GM23338 (cell line): ENCODE data around the gene AKIRIN1. TPM values are rescaled to one million over a fixed set of nuclear protein-coding genes. Genes with fewer than 3 reads are reported as not detected.

Source experiments
- ATAC-seq: fragments of 200-7000 bp; cut with Tn5 transposase; 3 replicates; pipeline ENCODE4 v1.9.1; 2020
- DNase-seq: peaks from one replicate; pipeline ENCODE4 v3.0.0-alpha.2; 2015; ENCODE audit warnings: low spot score
- H2AFZ ChIP-seq: fragments of 200-600 bp; sonication (generic); 2 replicates; pipeline ENCODE4 v1.8.0; 2016; ENCODE audit warnings: antibody characterized with exemption, mild to moderate bottlenecking, moderate library complexity
- H3F3A ChIP-seq: fragments of 200-600 bp; sonication (generic); replicated peaks from 2 replicates; pipeline ENCODE4 v1.8.0; 2017; ENCODE audit warnings: antibody characterized with exemption, mixed run types, low read depth
- H3K27ac ChIP-seq: fragments of 200-600 bp; sonication (generic); 2 replicates; pipeline ENCODE4 v1.6.1; 2016; ENCODE audit warnings: low read depth
- H3K27me3 ChIP-seq: fragments of 200-600 bp; sonication (generic); 2 replicates; pipeline ENCODE4 v1.8.0; 2016; ENCODE audit warnings: mild to moderate bottlenecking, mixed run types, moderate library complexity; ENCODE audit not compliant: insufficient read depth
- H3K36me3 ChIP-seq: fragments of 200-600 bp; sonication (generic); 2 replicates; pipeline ENCODE4 v1.8.0; 2016; ENCODE audit warnings: mild to moderate bottlenecking; ENCODE audit not compliant: insufficient read depth
- H3K4me1 ChIP-seq: fragments of 200-600 bp; sonication (generic); 2 replicates; pipeline ENCODE4 v1.8.0; 2016; ENCODE audit warnings: mild to moderate bottlenecking, moderate library complexity; ENCODE audit not compliant: insufficient read depth
- H3K4me2 ChIP-seq: fragments of 200-600 bp; sonication (generic); 2 replicates; pipeline ENCODE4 v1.7.1; 2017; ENCODE audit warnings: mixed run types
- H3K4me3 ChIP-seq: fragments of 200-600 bp; sonication (generic); 2 replicates; pipeline ENCODE4 v1.6.1; 2016; ENCODE audit warnings: mixed run types
- H3K79me2 ChIP-seq: fragments of 200-600 bp; sonication (generic); replicated peaks from 2 replicates; pipeline ENCODE4 v1.8.0; 2017; ENCODE audit warnings: mild to moderate bottlenecking; ENCODE audit not compliant: insufficient read depth
- H3K9me2 ChIP-seq: fragments of 200-600 bp; sonication (generic); 2 replicates; pipeline ENCODE4 v1.8.0; 2017; ENCODE audit not compliant: insufficient read depth
- H4K20me1 ChIP-seq: fragments of 200-600 bp; sonication (generic); replicated peaks from 2 replicates; pipeline ENCODE4 v1.8.0; 2017; ENCODE audit warnings: mild to moderate bottlenecking; ENCODE audit not compliant: insufficient read depth
- H3K27ac Mint-ChIP-seq: 2 replicates; pipeline ENCODE4 v1.8.0; 2020; ENCODE audit warnings: inconsistent platforms, mild to moderate bottlenecking, moderate library complexity, mixed read lengths
- H3K27me3 Mint-ChIP-seq: 3 replicates; pipeline ENCODE4 v1.8.0; 2022; ENCODE audit warnings: low read depth, mild to moderate bottlenecking, moderate library complexity, mixed read lengths, inconsistent platforms; ENCODE audit not compliant: insufficient read depth, poor library complexity
- H3K36me3 Mint-ChIP-seq: 3 replicates; pipeline ENCODE4 v1.8.0; 2021; ENCODE audit warnings: low read depth, mild to moderate bottlenecking, inconsistent platforms, moderate library complexity, mixed read lengths
- H3K4me1 Mint-ChIP-seq: 3 replicates; pipeline ENCODE4 v1.8.0; 2020; ENCODE audit warnings: mild to moderate bottlenecking, inconsistent platforms, mixed read lengths
- H3K4me3 Mint-ChIP-seq: 3 replicates; pipeline ENCODE4 v1.8.0; 2021; ENCODE audit warnings: moderate library complexity, mild to moderate bottlenecking, inconsistent platforms, mixed read lengths
- H3K9me3 Mint-ChIP-seq: 3 replicates; pipeline ENCODE4 v1.8.0; 2020; ENCODE audit warnings: moderate library complexity, mild to moderate bottlenecking, inconsistent platforms, mixed read lengths
- CREB1 ChIP-seq: fragments of 250-450 bp; sonication (Bioruptor Pico); IDR thresholded peaks from 2 replicates; pipeline ENCODE4 v1.5.0; 2020; ENCODE audit warnings: low read depth, mild to moderate bottlenecking, moderate library complexity
- EZH2 ChIP-seq: fragments of 200-600 bp; sonication (generic); IDR thresholded peaks from one replicate; pipeline ENCODE4 v1.8.0; 2017; ENCODE audit warnings: antibody characterized with exemption, mild to moderate bottlenecking, low read depth; ENCODE audit not compliant: unreplicated experiment
- EZH2phosphoT487 ChIP-seq: fragments of 200-600 bp; sonication (generic); IDR thresholded peaks from one replicate; pipeline ENCODE4 v1.8.1; 2018; ENCODE audit warnings: antibody characterized with exemption; ENCODE audit not compliant: unreplicated experiment
- JUNB ChIP-seq: IDR thresholded peaks from one replicate; pipeline ENCODE4 v1.6.1; 2016; ENCODE audit warnings: antibody characterized with exemption; ENCODE audit not compliant: unreplicated experiment
- NANOG ChIP-seq: IDR thresholded peaks from 2 replicates; pipeline ENCODE4 v1.6.1; 2016; ENCODE audit warnings: antibody characterized with exemption, borderline replicate concordance
- POLR2AphosphoS5 ChIP-seq: IDR thresholded peaks from 2 replicates; pipeline ENCODE4 v1.6.1; 2016; ENCODE audit warnings: antibody characterized with exemption, low read depth
- STAT1 ChIP-seq: IDR thresholded peaks from one replicate; pipeline ENCODE4 v1.6.1; 2016; ENCODE audit warnings: antibody characterized with exemption; ENCODE audit not compliant: unreplicated experiment
- ZNF114 ChIP-seq: fragments of 250-450 bp; sonication (Bioruptor Pico); IDR thresholded peaks from 2 replicates; pipeline ENCODE4 v1.5.0; 2020; ENCODE audit warnings: mild to moderate bottlenecking, moderate library complexity
- ZNF331 ChIP-seq: fragments of 250-450 bp; sonication (Bioruptor Pico); IDR thresholded peaks from 2 replicates; pipeline ENCODE4 v1.5.0; 2020; ENCODE audit warnings: low read depth, mild to moderate bottlenecking, moderate library complexity
- polyA plus RNA-seq: library from polyadenylated mRNA; unstranded; fragments of >200 nt; fragmentation: Nextera tagmentation; extraction: Ambion mirVana; gene quantifications from 2 replicates; pipeline ENCODE4 v1.2.1, GENCODE V29; 2016
- total RNA-seq: library from RNA; depleted of rRNA; stranded (reverse); fragments of >200 nt; shearing (Covaris generic); gene quantifications from 2 replicates; pipeline ENCODE4 v1.2.3, GENCODE V29; 2014
- TF ChIP-seq, protein P1 (sequence below): IDR thresholded peaks from one replicate; pipeline ENCODE4 v1.6.1; 2018; ENCODE audit warnings: antibody characterized with exemption; ENCODE audit not compliant: unreplicated experiment
- TF ChIP-seq, protein P2 (sequence below): IDR thresholded peaks from 2 replicates; pipeline ENCODE4 v1.6.1; 2016; ENCODE audit warnings: antibody characterized with exemption
- TF ChIP-seq, protein P3 (sequence below): fragments of 250-450 bp; sonication (Bioruptor Pico); IDR thresholded peaks from 2 replicates; pipeline ENCODE4 v1.5.0; 2020; ENCODE audit warnings: mild to moderate bottlenecking, moderate library complexity
- TF ChIP-seq, protein P4 (sequence below), 2 experiments: fragments of 200-600 bp in 1 of 2; sonication (generic) in 1 of 2; conservative IDR thresholded peaks; 2 replicates each; pipeline versions ENCODE4 v1.5.1 to v1.6.1; 2016 to 2017; ENCODE audit warnings: antibody characterized with exemption in 2 of 2, low read depth in 2 of 2, mild to moderate bottlenecking in 2 of 2, moderate library complexity in 1 of 2

The AKIRIN1 gene
- total and polyA plus RNA-seq, 2 experiments from 2014 or later, result 162 to 254 TPM

DNA sequence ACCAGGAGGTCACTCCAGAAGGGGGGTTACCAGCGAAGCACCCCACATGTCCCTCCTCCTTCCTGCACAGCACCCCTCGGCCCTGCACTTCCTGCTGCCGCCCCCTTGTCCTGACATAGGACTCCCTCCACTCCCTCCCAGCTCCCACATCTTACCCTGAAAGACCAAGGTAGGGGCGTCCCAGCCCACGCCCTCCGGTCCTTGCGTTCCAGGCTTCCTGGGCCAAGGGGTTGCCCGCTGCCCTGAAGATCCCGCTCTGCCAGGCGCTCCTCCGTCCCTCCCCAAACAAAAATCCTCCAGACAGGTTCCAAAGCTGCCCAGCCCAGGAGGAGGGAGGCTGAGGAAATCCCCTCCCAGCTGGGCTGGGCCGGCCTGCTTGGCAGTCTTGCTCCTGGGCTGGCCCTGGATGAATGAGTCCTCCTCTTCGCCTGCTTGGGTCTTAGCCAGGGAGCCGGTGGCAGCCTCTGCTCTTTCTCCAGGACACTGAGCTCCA is 49.5 kb upstream of the AKIRIN1 start, which contains the start of gene RHBDL2:
Gene RHBDL2 (minus strand): TSS at position 304 of the 493 bp plus-strand sequence. CDS start 22,618 bp downstream, outside the sequence.
- Histone ChIP-seq H3F3A (no peaks in the 10 kb centered on the region), H4K20me1 (no peaks in the 10 kb centered on the region), H3K36me3 (no peaks in the 10 kb centered on the region), H3K27ac (no peak within 1 kb of the TSS), H3K79me2 (no peaks in the 10 kb centered on the region), H2AFZ (peak within 1 kb of the TSS; percentile 96), H3K4me3 (0 out of 2 replicates have a peak within 1 kb of the TSS, but pooled peaks have one; percentile 35), H3K9me2 (no peaks in the 10 kb centered on the region), H3K27me3 (no peaks in the 10 kb centered on the region), H3K4me1 (no peaks in the 10 kb centered on the region), H3K4me2 (peak within 1 kb of the TSS; percentile 71)
- peaks cover 12% of the 10 kb centered on the region for H3K4me1 Mint-ChIP-seq
- DNase-seq, result peak; percentile 32
- peak; percentile 89 for ATAC-seq
- H3K36me3 Mint-ChIP-seq, result no peaks in the 10 kb centered on the region
- H3K27me3 Mint-ChIP-seq, result peaks cover 9% of the 10 kb centered on the region
- no peak within 1 kb of the TSS for H3K27ac Mint-ChIP-seq
- no peaks in the 10 kb centered on the region; the same call in 2 of the 3 replicates for H3K9me3 Mint-ChIP-seq
- peak within 1 kb of the TSS; percentile 45 for H3K4me3 Mint-ChIP-seq
- TF ChIP-seq, protein P1, sequence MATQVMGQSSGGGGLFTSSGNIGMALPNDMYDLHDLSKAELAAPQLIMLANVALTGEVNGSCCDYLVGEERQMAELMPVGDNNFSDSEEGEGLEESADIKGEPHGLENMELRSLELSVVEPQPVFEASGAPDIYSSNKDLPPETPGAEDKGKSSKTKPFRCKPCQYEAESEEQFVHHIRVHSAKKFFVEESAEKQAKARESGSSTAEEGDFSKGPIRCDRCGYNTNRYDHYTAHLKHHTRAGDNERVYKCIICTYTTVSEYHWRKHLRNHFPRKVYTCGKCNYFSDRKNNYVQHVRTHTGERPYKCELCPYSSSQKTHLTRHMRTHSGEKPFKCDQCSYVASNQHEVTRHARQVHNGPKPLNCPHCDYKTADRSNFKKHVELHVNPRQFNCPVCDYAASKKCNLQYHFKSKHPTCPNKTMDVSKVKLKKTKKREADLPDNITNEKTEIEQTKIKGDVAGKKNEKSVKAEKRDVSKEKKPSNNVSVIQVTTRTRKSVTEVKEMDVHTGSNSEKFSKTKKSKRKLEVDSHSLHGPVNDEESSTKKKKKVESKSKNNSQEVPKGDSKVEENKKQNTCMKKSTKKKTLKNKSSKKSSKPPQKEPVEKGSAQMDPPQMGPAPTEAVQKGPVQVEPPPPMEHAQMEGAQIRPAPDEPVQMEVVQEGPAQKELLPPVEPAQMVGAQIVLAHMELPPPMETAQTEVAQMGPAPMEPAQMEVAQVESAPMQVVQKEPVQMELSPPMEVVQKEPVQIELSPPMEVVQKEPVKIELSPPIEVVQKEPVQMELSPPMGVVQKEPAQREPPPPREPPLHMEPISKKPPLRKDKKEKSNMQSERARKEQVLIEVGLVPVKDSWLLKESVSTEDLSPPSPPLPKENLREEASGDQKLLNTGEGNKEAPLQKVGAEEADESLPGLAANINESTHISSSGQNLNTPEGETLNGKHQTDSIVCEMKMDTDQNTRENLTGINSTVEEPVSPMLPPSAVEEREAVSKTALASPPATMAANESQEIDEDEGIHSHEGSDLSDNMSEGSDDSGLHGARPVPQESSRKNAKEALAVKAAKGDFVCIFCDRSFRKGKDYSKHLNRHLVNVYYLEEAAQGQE, result no peak
- TF ChIP-seq EZH2 (no peak), EZH2phosphoT487 (no peak), CREB1 (no peak), ZNF331 (no peak), ZNF114 (CRISPR knock-in tag) (no peak), JUNB (no peak), STAT1 (no peak), NANOG (no peak), POLR2AphosphoS5 (no peak)
- TF ChIP-seq, protein P2, sequence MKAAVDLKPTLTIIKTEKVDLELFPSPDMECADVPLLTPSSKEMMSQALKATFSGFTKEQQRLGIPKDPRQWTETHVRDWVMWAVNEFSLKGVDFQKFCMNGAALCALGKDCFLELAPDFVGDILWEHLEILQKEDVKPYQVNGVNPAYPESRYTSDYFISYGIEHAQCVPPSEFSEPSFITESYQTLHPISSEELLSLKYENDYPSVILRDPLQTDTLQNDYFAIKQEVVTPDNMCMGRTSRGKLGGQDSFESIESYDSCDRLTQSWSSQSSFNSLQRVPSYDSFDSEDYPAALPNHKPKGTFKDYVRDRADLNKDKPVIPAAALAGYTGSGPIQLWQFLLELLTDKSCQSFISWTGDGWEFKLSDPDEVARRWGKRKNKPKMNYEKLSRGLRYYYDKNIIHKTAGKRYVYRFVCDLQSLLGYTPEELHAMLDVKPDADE, result no peak
- TF ChIP-seq, protein P3, sequence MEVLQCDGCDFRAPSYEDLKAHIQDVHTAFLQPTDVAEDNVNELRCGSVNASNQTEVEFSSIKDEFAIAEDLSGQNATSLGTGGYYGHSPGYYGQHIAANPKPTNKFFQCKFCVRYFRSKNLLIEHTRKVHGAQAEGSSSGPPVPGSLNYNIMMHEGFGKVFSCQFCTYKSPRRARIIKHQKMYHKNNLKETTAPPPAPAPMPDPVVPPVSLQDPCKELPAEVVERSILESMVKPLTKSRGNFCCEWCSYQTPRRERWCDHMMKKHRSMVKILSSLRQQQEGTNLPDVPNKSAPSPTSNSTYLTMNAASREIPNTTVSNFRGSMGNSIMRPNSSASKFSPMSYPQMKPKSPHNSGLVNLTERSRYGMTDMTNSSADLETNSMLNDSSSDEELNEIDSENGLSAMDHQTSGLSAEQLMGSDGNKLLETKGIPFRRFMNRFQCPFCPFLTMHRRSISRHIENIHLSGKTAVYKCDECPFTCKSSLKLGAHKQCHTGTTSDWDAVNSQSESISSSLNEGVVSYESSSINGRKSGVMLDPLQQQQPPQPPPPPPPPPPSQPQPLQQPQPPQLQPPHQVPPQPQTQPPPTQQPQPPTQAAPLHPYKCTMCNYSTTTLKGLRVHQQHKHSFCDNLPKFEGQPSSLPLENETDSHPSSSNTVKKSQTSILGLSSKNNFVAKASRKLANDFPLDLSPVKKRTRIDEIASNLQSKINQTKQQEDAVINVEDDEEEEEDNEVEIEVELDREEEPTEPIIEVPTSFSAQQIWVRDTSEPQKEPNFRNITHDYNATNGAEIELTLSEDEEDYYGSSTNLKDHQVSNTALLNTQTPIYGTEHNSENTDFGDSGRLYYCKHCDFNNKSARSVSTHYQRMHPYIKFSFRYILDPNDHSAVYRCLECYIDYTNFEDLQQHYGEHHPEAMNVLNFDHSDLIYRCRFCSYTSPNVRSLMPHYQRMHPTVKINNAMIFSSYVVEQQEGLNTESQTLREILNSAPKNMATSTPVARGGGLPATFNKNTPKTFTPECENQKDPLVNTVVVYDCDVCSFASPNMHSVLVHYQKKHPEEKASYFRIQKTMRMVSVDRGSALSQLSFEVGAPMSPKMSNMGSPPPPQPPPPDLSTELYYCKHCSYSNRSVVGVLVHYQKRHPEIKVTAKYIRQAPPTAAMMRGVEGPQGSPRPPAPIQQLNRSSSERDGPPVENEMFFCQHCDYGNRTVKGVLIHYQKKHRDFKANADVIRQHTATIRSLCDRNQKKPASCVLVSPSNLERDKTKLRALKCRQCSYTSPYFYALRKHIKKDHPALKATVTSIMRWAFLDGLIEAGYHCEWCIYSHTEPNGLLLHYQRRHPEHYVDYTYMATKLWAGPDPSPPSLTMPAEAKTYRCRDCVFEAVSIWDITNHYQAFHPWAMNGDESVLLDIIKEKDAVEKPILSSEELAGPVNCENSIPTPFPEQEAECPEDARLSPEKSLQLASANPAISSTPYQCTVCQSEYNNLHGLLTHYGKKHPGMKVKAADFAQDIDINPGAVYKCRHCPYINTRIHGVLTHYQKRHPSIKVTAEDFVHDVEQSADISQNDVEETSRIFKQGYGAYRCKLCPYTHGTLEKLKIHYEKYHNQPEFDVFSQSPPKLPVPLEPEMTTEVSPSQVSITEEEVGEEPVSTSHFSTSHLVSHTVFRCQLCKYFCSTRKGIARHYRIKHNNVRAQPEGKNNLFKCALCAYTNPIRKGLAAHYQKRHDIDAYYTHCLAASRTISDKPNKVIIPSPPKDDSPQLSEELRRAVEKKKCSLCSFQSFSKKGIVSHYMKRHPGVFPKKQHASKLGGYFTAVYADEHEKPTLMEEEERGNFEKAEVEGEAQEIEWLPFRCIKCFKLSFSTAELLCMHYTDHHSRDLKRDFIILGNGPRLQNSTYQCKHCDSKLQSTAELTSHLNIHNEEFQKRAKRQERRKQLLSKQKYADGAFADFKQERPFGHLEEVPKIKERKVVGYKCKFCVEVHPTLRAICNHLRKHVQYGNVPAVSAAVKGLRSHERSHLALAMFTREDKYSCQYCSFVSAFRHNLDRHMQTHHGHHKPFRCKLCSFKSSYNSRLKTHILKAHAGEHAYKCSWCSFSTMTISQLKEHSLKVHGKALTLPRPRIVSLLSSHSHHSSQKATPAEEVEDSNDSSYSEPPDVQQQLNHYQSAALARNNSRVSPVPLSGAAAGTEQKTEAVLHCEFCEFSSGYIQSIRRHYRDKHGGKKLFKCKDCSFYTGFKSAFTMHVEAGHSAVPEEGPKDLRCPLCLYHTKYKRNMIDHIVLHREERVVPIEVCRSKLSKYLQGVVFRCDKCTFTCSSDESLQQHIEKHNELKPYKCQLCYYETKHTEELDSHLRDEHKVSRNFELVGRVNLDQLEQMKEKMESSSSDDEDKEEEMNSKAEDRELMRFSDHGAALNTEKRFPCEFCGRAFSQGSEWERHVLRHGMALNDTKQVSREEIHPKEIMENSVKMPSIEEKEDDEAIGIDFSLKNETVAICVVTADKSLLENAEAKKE (CRISPR knock-in tag), result no peak
- TF ChIP-seq, protein P4, sequence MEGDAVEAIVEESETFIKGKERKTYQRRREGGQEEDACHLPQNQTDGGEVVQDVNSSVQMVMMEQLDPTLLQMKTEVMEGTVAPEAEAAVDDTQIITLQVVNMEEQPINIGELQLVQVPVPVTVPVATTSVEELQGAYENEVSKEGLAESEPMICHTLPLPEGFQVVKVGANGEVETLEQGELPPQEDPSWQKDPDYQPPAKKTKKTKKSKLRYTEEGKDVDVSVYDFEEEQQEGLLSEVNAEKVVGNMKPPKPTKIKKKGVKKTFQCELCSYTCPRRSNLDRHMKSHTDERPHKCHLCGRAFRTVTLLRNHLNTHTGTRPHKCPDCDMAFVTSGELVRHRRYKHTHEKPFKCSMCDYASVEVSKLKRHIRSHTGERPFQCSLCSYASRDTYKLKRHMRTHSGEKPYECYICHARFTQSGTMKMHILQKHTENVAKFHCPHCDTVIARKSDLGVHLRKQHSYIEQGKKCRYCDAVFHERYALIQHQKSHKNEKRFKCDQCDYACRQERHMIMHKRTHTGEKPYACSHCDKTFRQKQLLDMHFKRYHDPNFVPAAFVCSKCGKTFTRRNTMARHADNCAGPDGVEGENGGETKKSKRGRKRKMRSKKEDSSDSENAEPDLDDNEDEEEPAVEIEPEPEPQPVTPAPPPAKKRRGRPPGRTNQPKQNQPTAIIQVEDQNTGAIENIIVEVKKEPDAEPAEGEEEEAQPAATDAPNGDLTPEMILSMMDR (conservative IDR thresholded peaks at IDR 0.05; ENCODE audit: low read depth in 2 of 2), result no peak
